ENCODE data around the gene MSI2.

The MSI2 gene

DNA sequence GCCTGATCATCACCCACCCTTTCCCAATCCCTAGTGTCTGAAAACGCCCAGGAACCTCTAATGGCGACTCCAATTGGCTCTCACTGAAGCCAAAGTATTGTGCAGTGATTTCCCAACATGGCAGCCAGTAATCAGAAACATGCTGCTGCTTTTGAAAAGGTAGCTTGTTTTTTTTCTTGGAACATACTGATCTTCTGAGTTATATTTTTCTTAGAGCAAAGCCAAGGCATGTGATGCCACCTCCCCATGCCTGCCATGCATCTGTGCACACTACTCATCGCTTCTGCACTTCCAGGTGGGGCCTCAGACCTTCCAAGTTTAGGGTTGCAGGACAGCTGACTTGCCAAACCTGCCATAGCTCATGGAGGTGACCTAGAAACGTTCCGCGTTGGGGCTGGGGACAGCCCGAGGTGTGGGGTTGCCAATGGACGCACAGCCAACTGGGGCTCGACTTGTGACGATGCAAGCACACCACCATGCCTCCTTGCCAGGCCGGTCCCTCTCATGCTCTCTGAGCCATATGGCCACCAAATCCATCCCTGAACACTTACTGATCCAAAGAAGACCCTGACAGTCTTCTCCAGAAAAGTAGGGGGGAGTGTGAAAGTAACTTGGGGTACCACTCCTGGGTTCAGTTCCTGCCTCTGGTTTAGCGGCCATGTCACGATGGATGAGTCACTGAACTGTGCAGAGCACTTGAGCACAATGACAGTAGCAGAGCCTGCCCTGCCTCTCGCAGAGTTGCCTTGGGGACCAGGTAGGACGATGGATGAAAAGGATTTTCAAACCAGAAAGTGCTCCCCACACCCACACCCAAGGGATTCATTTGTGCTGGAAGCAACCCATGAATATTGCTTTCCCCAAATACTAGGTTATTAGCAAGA, 333.1 kb downstream of the MSI2 start:
- DNase-seq = no peak

DNA sequence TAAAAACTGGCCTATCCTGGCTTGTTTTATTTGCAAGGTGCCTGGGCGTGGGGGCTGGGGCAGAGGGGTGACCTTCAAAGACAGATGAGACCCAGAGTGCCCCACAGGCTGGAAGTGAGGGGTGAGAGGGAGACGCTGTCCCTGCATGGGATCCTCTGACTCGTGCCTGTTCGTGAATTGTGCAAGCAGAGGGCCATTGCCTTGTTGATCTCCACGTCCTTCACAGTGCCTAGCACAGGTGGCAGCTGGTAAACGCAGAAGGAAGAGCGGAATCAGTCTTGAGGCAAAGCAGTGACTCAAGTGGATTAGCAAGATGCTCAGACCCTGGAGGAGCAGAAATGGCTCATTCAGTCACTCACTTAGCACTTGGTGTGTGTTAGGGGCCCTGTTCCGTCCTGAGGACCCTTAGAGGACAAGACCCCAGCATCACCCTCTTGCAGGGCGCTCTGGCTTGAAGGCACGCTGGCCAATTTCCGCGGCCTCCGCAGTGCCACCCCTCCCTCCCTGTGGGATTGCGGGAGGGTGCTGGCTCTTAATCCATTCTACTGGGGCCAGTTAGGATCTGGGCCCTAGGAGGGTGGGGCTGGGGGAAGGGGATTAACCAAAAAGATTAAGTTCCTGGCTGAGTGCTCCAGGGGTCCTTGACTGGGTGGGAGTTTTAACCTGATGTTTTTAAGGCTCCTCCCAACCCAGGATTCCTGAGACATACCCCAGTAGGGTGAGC, 337.6 kb downstream of the MSI2 start:
- no peak for DNase-seq

DNA sequence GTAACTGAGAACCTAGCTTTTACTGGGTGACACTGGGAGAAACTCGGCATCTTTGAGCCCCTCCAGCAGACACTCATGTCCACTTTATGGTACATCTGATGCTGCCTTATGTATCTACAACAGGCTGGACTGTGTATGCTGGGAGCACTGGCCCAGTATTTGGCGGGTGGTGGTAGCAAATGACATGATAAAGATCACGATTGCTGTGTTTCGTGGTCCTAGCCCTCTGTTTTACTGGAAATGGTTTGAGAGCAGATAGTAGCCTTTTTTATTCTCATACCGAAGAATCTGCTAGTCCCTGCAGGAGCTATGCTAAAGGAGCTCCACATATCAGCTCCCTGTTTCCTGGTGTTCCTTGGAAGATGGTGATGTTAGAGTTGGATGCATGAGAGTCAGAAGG, 338.4 kb downstream of the MSI2 start:
- no peak for DNase-seq

DNA sequence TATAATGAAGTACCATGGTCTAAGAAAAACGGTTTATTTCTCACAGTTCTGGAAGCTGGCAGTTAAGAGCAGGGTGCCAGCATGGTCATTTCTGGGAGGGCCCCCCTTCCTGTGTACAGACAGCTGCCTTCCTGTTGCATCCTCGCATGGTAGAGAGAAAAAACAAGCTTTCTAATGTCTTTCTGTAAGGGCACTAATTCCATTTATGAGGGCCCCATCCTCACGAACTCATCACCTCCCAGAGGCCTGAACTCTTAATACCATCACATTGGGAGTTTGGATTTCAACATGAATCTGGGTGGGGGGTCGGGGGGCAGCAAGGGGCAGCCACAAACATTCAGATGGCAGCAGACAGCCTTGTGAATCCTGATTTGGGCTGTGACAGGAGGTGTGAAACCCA, 339.1 kb downstream of the MSI2 start:
- no peak for DNase-seq

GRCh38 chr17:57595947-57596695, 339.8 kb downstream of the MSI2 start:
- DNase-seq = no peak

- DNase-seq = no peak
Observed at GRCh38 chr17:57597101-57597500, 340.8 kb downstream of the MSI2 start.

- DNase-seq = peak; percentile 57
Observed at GRCh38 chr17:57597531-57598453, 341.5 kb downstream of the MSI2 start.

DNA sequence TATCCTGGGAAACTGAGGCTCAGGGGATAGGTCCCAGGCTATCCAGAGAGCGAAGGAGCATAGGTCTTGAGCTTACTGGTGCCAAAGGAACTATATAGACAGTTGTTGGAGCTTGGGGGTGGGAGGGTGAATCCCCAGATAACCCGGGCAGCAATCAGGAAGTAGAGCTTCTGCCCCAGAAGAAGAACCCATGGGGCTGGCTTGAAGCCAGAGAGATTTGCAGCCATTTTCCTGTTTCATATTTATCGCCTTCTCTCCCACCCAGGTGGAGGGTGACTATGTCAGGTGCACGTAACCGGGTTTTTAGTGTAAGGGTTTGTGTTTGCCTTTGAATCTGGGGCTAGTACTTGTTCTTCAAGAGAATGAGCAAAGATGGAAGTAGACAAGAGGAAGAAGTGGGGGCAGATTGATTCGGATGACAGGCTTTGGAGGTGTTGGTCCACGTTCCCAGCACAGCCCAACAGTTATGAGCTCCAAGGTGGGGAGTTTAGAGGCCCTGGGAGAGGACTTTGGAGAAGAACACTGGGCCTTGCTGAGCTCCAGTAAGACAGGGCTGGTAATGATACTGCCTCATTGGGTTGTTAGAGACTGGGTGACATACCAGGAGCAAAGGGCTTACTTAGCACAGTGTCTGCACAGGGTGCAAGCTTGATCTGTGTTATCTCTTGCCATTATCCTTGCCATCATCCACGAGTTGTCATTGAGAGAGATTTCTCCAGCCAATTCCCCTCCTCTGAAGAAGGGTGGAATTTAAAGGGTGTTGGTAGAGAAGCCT, 343.1 kb downstream of the MSI2 start:
- DNase-seq = no peak

DNA sequence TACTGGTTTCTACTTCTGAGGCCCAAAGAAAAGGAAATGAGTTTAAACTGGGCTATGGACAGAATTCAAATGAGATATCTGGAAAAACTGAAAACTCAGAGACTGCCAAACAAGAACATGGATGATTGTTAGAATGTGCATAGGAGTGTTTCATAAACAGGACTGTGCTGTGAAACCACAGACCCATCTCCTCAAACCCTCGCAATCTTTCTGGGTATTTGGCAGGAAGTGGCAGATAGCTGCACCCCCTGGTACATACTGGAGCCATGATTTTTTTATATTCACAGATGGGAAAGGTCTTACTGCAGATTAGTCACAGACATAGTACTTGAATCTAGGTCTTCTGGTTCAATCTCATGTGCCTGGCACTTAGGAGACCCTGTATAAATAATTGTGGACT, 343.8 kb downstream of the MSI2 start:
- no peak for DNase-seq

DNA sequence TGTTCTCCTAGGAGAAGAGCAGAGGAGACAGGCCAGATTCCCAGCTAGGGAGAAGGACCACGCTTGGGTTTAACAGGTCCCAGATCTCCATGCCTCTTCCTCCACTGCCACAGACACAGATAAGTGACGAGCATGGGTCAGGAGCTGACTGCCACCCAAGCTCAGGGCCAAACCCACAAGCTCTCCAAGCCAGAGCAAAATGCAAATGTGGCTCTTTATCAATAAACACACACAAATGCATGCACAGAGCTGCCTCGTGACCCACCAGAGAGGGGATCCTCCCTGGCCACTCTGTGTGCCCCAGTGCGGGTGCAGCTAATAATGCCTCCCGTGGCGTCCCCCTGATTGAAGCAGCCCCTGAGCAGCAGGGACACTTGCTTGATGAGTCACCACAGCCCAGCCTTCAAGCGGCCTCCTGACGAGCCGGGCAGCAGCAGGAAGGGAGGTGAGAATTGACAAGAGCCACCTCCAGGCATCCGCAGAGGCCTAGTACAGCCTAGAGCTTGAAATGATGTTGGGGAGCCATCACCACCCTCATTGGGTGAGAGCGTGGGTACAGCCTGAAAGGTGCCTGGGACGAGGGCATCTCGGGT, 344.9 kb downstream of the MSI2 start:
- DNase-seq = no peak

DNA sequence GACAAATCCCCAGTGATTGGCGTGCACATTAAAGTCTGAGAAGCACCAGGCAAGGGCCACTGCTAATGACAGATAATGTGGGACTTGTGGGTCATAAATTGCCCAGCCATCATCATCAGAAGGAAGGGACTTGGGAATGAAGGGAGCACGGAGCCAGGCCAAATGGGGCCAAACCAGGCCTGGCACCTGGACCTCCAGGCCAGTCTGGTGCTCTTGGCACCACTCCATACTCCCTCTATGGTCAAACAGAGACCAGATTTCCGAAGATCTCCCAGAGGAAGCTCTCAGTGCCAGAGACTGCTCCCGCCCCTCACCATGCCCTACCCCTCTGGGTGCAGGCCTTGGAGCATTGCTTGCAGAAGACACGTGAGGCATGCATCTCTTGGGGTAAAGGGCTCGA, 346.6 kb downstream of the MSI2 start:
- DNase-seq = no peak

DNA sequence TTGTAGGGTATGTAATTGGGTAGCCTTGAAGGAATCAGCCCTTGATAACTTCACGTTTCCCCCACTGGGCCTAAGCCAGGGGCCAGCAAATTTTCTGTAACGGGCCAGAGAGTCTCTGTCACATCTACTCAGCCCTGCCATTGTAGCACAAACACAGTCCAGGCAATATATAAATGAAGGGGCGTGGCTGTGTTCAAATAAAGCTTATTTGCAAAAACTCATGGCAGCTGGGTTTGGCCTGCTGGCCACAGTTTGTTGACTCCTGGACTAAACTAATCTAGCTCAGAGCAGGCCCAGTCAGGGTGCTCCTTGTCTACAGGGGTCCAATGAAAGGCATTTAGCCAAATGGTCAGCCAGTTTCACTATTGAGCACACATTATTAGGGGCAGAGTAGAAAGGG, 347.2 kb downstream of the MSI2 start:
- no peak for DNase-seq

DNA sequence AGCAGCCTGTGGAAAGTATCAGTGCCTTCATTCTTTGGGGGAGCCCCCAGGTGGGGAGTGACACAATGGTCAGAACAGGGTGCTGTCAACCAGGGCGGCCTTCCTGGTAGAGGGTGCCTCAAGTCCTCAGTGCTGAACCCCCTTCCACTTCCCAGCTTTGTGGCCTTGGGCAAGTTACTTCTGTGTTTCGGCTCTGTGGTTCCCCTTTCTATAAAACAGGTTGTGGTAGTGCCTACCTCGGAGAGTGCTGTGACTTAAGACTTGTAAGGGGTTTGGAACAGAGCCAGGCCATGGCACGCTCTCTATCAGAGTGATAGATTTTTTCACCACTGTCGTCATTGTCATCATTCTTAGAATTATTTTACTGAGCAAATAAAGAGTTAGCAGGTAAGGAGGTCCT, 347.7 kb downstream of the MSI2 start:
- DNase-seq = no peak

- DNase-seq = no peak
Observed at GRCh38 chr17:57604771-57605674, 348.7 kb downstream of the MSI2 start.

GRCh38 chr17:57605675-57606105, 349.4 kb downstream of the MSI2 start:
- peak; percentile 13 for DNase-seq

- no peak for DNase-seq
Observed at GRCh38 chr17:57606111-57606875, 350.0 kb downstream of the MSI2 start.

GRCh38 chr17:57607553-57608120, 351.3 kb downstream of the MSI2 start:
- no peak for DNase-seq

DNA sequence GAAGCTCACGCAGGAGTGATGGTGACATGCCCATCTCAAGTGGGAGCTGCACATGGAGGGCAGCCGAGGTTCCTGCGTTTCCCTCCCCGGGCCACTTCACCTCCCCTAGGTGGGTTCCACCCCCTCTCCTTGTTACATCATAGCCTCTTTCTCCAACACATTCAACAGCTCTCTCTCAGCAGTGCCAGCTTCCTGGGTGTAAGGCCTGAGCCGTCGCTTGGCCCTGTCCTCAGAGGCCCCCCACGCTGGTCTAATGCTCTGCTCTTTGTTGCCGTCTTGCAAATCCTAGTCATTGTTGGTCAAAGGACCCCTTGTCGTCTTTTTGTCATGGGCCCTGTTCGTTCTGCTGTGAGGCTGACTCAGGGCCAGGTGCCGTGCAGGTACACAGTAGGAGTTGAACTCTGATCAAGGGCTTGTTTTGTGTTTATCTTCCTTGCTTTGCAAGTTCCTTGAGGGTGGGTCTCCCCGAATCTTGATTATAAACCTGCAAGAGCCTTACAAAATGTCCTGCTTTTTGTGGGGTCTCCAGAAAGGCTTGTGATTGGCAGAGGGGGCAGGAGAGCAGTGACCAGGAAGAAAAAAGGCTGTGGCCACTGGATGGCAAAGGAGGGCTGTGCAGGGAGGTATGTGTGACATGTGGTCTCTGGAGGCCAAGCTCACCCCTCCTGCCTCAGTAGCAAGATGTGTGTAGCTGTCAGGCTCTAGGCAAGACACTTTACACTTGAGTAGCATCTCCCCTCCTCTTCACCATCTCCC, 352.2 kb downstream of the MSI2 start:
- DNase-seq = no peak

Measured in amniotic stem cell (primary cell).